HepG2 (cell line): Measurements from ENCODE around the gene APLF. TPM values are rescaled to one million over a fixed set of nuclear protein-coding genes. Genes with fewer than 3 reads are reported as not detected.

ENCODE experiments used
- ATAC-seq: fragments of 200-7000 bp; cut with Tn5 transposase; 3 replicates; pipeline ENCODE4 v1.9.1; 2020; ENCODE audit warnings: mild to moderate bottlenecking, moderate library complexity
- BruUV-seq: library from RNA; stranded (reverse); fragments of 400-500 nt; replicated peaks from 2 replicates; lab custom pipeline; 2021; lab: Mats Ljungman, UMichigan
- CTCF ChIA-PET: fragments of 300-600 bp; formaldehyde crosslinking; extraction: SDS; loops from one replicate; lab custom pipeline; 2021; ENCODE audit warnings: low total read pairs, inconsistent platforms, low intra/inter-chr PET ratio; lab: Yijun Ruan, JAX
- POLR2A ChIA-PET: fragments of 350-600 bp; sonication (Branson Sonifier 250); formaldehyde crosslinking; loops from one replicate; lab custom pipeline; 2020; ENCODE audit warnings: antibody characterized with exemption, inconsistent platforms; lab: Yijun Ruan, JAX
- DNase-seq: peaks from one replicate; pipeline ENCODE4 v3.0.0-alpha.2; 2015; ENCODE audit warnings: low spot score
- FAIRE-seq: peaks from 3 replicates; lab custom pipeline; 2011; peaks lifted over from hg19 to GRCh38; lab: Jason Lieb, UNC
- H2AFZ ChIP-seq: one replicate; pipeline ENCODE4 v1.6.1; 2011; ENCODE audit warnings: low read length, inconsistent platforms
- H3K27ac ChIP-seq: fragments of 300-600 bp; 3 replicates; pipeline ENCODE4 v1.8.0; 2011; ENCODE audit warnings: mixed run types, mild to moderate bottlenecking, mixed read lengths, low read length, inconsistent platforms; ENCODE audit not compliant: insufficient read depth; ENCODE audit errors: extremely low read length
- H3K27me3 ChIP-seq, 2 experiments: fragments of 200-600 bp in 1 of 2; 2 replicates in 1 of 2; 3 replicates in 1 of 2; pipeline versions ENCODE4 v1.6.0 to v1.8.0; 2011; ENCODE audit warnings: low read length in 2 of 2, mild to moderate bottlenecking in 2 of 2, moderate library complexity in 2 of 2, inconsistent platforms in 1 of 2; ENCODE audit not compliant: insufficient read depth in 2 of 2, control insufficient read depth in 1 of 2
- H3K36me3 ChIP-seq, 2 experiments: fragments of 200-600 bp in 1 of 2; replicated peaks in 1 of 2; 2 replicates in 1 of 2; 3 replicates in 1 of 2; pipeline versions ENCODE4 v1.5.1 to v1.8.0; 2011; ENCODE audit warnings: low read length in 2 of 2, inconsistent platforms in 1 of 2; ENCODE audit not compliant: insufficient read depth in 2 of 2, control insufficient read depth in 1 of 2
- H3K4me1 ChIP-seq: 2 replicates; pipeline ENCODE4 v1.5.1; 2012; ENCODE audit warnings: low read length, inconsistent platforms; ENCODE audit not compliant: insufficient read depth
- H3K4me2 ChIP-seq: 2 replicates; pipeline ENCODE4 v1.6.0; 2011; ENCODE audit warnings: low read depth, low read length, inconsistent platforms
- H3K4me3 ChIP-seq, 3 experiments: fragments of 200-600 bp in 1 of 3; sonication (generic), shearing (Covaris generic) in 1 of 3; replicated peaks in 1 of 3; 2 replicates each; pipeline ENCODE4 v1.5.1; 2011 to 2016; ENCODE audit warnings: low read length in 3 of 3, inconsistent platforms in 2 of 3, low read depth in 2 of 3, mild to moderate bottlenecking in 2 of 3, control low read depth in 1 of 3, mixed read lengths in 1 of 3; ENCODE audit not compliant: insufficient read depth in 1 of 3
- H3K79me2 ChIP-seq: one replicate; pipeline ENCODE4 v1.6.1; 2011; ENCODE audit warnings: low read length, inconsistent platforms; ENCODE audit not compliant: insufficient read depth
- H3K9ac ChIP-seq: 2 replicates; pipeline ENCODE4 v1.6.0; 2011; ENCODE audit warnings: mild to moderate bottlenecking, low read depth, low read length, inconsistent platforms; ENCODE audit not compliant: insufficient read depth
- H3K9me3 ChIP-seq: 2 replicates; pipeline ENCODE4 v1.5.1; 2012; ENCODE audit warnings: mild to moderate bottlenecking, low read length
- H4K20me1 ChIP-seq: 2 replicates; pipeline ENCODE4 v1.6.0; 2011; ENCODE audit warnings: inconsistent platforms, mild to moderate bottlenecking, low read length, moderate library complexity; ENCODE audit not compliant: insufficient read depth
- AHR ChIP-seq: IDR thresholded peaks from 2 replicates; pipeline ENCODE4 v1.6.1; 2018; ENCODE audit warnings: missing genetic modification reagents, missing compliant biosample characterization
- ARID3A ChIP-seq: IDR thresholded peaks from 2 replicates; pipeline ENCODE4 v1.6.1; 2012; ENCODE audit warnings: low read depth, low read length, improper control_type of control experiment
- DBP ChIP-seq: sonication (generic); formaldehyde crosslinking; IDR thresholded peaks from 2 replicates; pipeline ENCODE4 v1.4.0; 2020; ENCODE audit warnings: missing genetic modification reagents; ENCODE audit errors: not compliant biosample characterization
- FIP1L1 ChIP-seq: fragments of 200-400 bp; formaldehyde crosslinking; IDR thresholded peaks from 2 replicates; pipeline ENCODE4 v1.6.1; 2018; ENCODE audit warnings: low read depth, mild to moderate bottlenecking, low read length, moderate library complexity, borderline replicate concordance; ENCODE audit not compliant: insufficient read depth
- HMG20A ChIP-seq: IDR thresholded peaks from 2 replicates; pipeline ENCODE4 v1.6.1; 2016; ENCODE audit warnings: borderline replicate concordance
- IKZF4 ChIP-seq: sonication (generic); formaldehyde crosslinking; IDR thresholded peaks from 2 replicates; pipeline ENCODE4 v1.5.1; 2020; ENCODE audit warnings: borderline replicate concordance, mild to moderate bottlenecking, low read depth, missing genetic modification reagents; ENCODE audit errors: not compliant biosample characterization
- NR2F1 ChIP-seq, 2 experiments: fragments of 450-650 bp in 1 of 2; formaldehyde crosslinking in 1 of 2; IDR thresholded peaks; 2 replicates each; pipeline versions ENCODE4 v1.5.0 to v1.6.1; 2016 to 2020; ENCODE audit warnings: mild to moderate bottlenecking in 1 of 2, missing compliant biosample characterization in 1 of 2, missing genetic modification reagents in 1 of 2, moderate library complexity in 1 of 2
- POLR2A ChIP-seq, 2 experiments: IDR thresholded peaks; 2 replicates each; pipeline ENCODE4 v1.6.1; 2011; ENCODE audit warnings: low read depth in 2 of 2, low read length in 2 of 2, mild to moderate bottlenecking in 1 of 2, moderate library complexity in 1 of 2; ENCODE audit not compliant: insufficient read depth in 1 of 2
- PRMT3 ChIP-seq: sonication (generic); formaldehyde crosslinking; IDR thresholded peaks from 2 replicates; pipeline ENCODE4 v1.8.1; 2022; ENCODE audit warnings: low read depth, mild to moderate bottlenecking, moderate library complexity, missing genetic modification reagents, borderline replicate concordance
- RFXANK ChIP-seq: IDR thresholded peaks from 2 replicates; pipeline ENCODE4 v1.6.1; 2016
- SNAI1 ChIP-seq: sonication (generic); formaldehyde crosslinking; IDR thresholded peaks from 2 replicates; pipeline ENCODE4 v1.5.0; 2020; ENCODE audit warnings: mild to moderate bottlenecking, missing genetic modification reagents, borderline replicate concordance
- TGIF2 ChIP-seq: IDR thresholded peaks from 2 replicates; pipeline ENCODE4 v1.6.1; 2016; ENCODE audit warnings: control low read depth, missing compliant biosample characterization
- U2AF1 ChIP-seq: fragments of 200-400 bp; formaldehyde crosslinking; optimal IDR thresholded peaks from 2 replicates; pipeline ENCODE3; 2017; ENCODE audit warnings: mild to moderate bottlenecking, low read depth, low read length
- ZGPAT ChIP-seq: IDR thresholded peaks from 2 replicates; pipeline ENCODE4 v1.6.1; 2016; ENCODE audit warnings: mild to moderate bottlenecking
- ZNF709 ChIP-seq: sonication (generic); formaldehyde crosslinking; IDR thresholded peaks from 2 replicates; pipeline ENCODE4 v1.5.0; 2020; ENCODE audit warnings: mild to moderate bottlenecking, missing genetic modification reagents
- WGBS: methylation state at CpG from one replicate; pipeline ENCODE4 v1.1.6; 2017; ENCODE audit warnings: low lambda C conversion rate; 5-methylcytosine and 5-hydroxymethylcytosine counted together
- in situ Hi-C: cut with HindIII; loops from 2 replicates; pipeline ENCODE4 v1.10.0; 2017; ENCODE audit warnings: low pct_unique_long_range_greater_than_20kb; ENCODE audit not compliant: extremely low pct_ligation_motif_present
- intact Hi-C: fragments of 100-400 bp; cut with micrococcal nuclease; formaldehyde crosslinking; loops from one replicate; pipeline ENCODE4 v1.10.0; 2022; ENCODE audit not compliant: unreplicated experiment
- polyA plus RNA-seq, 8 experiments: library from polyadenylated mRNA; depleted of rRNA in 3 of 8; stranded (reverse) in 7 of 8; unstranded in 1 of 8; fragments of >200 nt; fragmentation: Illumina TruSeq in 4 of 8; extraction: Trizol in 4 of 8; gene quantifications; 2 replicates each; pipeline versions ENCODE4 v1.2.1 to v1.2.3, GENCODE V29; 2011 to 2016; ENCODE audit warnings: low read depth in 4 of 8, missing spikeins in 1 of 8, mixed read lengths in 1 of 8; ENCODE audit not compliant: insufficient read depth in 1 of 8
- total RNA-seq, 5 experiments: library from RNA; depleted of rRNA; stranded (reverse); fragments of >200 nt; fragmentation: Illumina TruSeq; extraction: Trizol; gene quantifications; 2 replicates each; pipeline ENCODE4 v1.2.3, GENCODE V29; 2016; ENCODE audit warnings: low read depth in 1 of 5

The APLF gene
- total and polyA plus RNA-seq, 2 of the 13 experiments (the other 11 are each of a cell fraction or from before 2014, with no cell fraction given), result 0.45 to 2.2 TPM

GRCh38 chr2:68458981-68459380 is 8.4 kb upstream of the APLF start:
- in situ Hi-C loops, result no loop called here
- Histone ChIP-seq H3K9ac (no peak overlapping the region), H3K4me2 (no peak overlapping the region), H3K4me1 (no peaks in the 10 kb centered on the region), H3K27me3 (peaks cover 0 to 2% of the 10 kb centered on the region in 2 experiments; a peak in 1 of 5 replicates), H3K27ac (no peak overlapping the region), H4K20me1 (no peaks in the 10 kb centered on the region), H2AFZ (no peak overlapping the region), H3K79me2 (no peaks in the 10 kb centered on the region), H3K4me3 (no peak overlapping the region), H3K9me3 (no peaks in the 10 kb centered on the region), H3K36me3 (no peaks in the 10 kb centered on the region)
- POLR2A ChIA-PET, result no interaction called here
- FAIRE-seq, result no peak
- no peak for DNase-seq
- BruUV-seq, result no TSS peak
- TF ChIP-seq FIP1L1 (no peak), AHR (CRISPR knock-in tag) (no peak), ZNF709 (CRISPR knock-in tag) (no peak), RFXANK (CRISPR knock-in tag) (no peak), SNAI1 (CRISPR knock-in tag) (no peak), U2AF1 (no peak), HMG20A (no peak), ARID3A (no peak), TGIF2 (CRISPR knock-in tag) (no peak), POLR2A (IDR thresholded peaks at IDR 0.05; ENCODE audit: insufficient read depth in 1 of 2, low read depth in 2 of 2, low read length in 2 of 2) (no peak), ZGPAT (CRISPR knock-in tag) (no peak), PRMT3 (no peak), DBP (CRISPR knock-in tag) (no peak), IKZF4 (no peak), NR2F1 (CRISPR knock-in tag; IDR thresholded peaks at IDR 0.05) (no peak)
- intact Hi-C loops, result no loop called here
- 0% methylated on average over 1 of the region's 1 CpG for WGBS
- CTCF ChIA-PET, result no interaction called here
- ATAC-seq, result no peak
